DMS114 treated with DMSO at 0.1 percent for 48 hours (cell line): ENCODE results near the gene RGR.

Source experiments
- DNase-seq: peaks from one replicate; lab custom pipeline; 2025; ENCODE audit not compliant: unreplicated experiment; lab: John Stamatoyannopoulos, UW

Gene RGR

DNA sequence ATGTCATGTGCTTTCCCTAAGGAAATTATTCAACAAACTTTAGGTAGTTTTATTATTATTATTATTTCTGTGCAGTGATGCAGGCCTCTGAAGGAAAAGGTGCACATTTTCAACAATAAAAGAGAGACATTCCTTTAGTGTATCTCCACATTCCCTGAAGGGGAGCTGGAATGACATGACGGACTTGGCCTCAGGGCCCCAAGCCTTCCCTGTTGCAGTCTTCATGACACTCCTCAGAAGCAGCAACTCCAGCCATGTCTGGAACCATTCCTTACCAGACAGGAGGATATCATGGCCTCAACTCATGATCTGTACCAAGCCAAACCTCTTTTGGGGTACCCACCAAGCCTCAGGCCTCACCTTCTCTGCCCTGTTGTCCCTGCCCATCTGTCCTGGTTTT lies 48.3 kb downstream of the RGR start:
- no peak for DNase-seq

DNA sequence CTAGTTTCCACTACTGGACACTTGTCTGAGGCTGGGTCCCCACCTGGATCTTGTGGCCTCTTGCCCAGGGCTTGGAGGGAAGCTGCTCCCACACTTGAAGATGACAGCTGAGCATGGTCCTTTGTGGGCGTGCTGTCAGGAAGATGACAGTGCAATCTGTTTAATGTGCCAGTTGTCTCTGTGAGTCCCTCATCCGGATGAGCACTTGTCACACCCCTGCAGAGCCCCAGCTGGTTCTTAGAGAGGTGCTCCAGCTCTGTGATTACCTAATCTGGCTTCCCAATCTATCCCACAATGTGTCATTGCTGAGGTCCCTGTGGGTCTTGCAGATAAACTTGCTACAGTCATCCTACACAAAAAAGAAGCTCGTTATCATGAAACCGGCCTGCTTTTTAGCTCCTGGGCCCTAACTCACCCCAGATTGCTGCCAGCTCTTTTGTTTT lies 48.7 kb downstream of the RGR start:
- no peak for DNase-seq

GRCh38 chr10:84294766-84295447 lies 50.1 kb downstream of the RGR start:
- no peak for DNase-seq

- no peak for DNase-seq
Observed at GRCh38 chr10:84296091-84296981, 51.5 kb downstream of the RGR start.

GRCh38 chr10:84298057-84298456 lies 53.2 kb downstream of the RGR start:
- no peak for DNase-seq

GRCh38 chr10:84302223-84302622 lies 57.4 kb downstream of the RGR start:
- no peak for DNase-seq

DNA sequence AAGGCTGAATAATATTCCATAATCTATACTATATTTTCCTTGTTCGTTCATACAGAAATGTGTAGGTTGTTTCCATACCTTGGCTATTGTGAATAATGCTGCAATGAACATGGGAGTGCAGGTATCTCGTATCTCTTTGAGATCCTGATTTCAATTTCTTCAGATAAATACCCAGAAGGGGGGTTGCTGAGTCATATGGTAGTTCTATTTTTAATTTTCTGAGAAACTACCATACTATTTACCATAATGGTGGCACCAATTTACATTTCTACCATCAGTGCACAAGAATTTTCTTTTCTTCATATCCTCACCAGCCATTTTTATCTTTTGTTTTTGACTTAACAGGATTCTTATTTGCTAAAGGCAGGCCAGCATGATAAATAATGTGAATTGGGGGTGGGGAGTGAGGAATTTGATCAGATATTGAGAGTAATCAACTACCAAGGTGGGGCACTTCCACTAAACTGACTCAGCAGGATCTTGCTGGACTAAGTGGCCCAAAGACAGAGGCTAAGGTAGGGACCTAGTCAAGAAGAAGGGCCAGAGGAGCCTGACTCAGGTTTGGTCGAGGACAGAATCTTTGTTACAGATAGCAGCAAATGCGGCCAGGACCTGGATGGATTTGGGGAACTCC lies 62.0 kb downstream of the RGR start:
- DNase-seq, result no peak

DNA sequence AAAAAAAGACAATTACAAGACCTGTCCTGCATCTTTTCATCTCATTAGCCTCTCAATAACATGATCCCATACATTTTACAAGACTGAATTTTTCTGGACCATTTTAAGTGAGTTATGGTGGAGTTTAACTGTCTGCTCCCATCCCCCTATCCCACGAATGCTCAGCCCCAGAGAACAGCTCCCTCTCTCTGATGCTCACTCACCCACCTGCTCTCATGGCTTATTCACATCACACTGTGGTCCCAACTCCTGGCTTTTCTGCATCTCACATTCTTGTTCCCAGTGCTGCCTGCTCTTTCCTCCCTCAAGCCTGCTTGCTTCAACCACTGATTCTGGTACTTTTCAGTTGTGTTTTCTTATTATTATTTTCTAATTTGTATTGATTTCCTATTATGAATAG lies 63.2 kb downstream of the RGR start:
- no peak for DNase-seq

GRCh38 chr10:84308481-84309304 lies 63.8 kb downstream of the RGR start:
- no peak for DNase-seq
